ENCODE data around the gene CZIB.
A peak's percentile ranks its signal among the peaks of the same experiment; 100 is the strongest.

The CZIB gene

GRCh38 chr1:53257454-53258081, 37.1 kb upstream of the CZIB start:
- Histone ChIP-seq H3K9me3 (ENCODE audit: severe bottlenecking) (no peaks in the 10 kb centered on the region), H3K27me3 (ENCODE audit: insufficient read depth, poor library complexity, severe bottlenecking) (no peaks in the 10 kb centered on the region), H3K4me3 (ENCODE audit: severe bottlenecking) (no peak overlapping the region), H3K4me1 (ENCODE audit: insufficient read depth, poor library complexity, severe bottlenecking) (no peaks in the 10 kb centered on the region), H3K36me3 (ENCODE audit: low read depth) (peaks cover 94% of the 10 kb centered on the region), H3K27ac (ENCODE audit: poor library complexity, severe bottlenecking) (no peak overlapping the region)
- no peak for DNase-seq (ENCODE audit: low spot score)
- ATAC-seq (ENCODE audit: low read depth): no peak
- TF ChIP-seq, protein P1, sequence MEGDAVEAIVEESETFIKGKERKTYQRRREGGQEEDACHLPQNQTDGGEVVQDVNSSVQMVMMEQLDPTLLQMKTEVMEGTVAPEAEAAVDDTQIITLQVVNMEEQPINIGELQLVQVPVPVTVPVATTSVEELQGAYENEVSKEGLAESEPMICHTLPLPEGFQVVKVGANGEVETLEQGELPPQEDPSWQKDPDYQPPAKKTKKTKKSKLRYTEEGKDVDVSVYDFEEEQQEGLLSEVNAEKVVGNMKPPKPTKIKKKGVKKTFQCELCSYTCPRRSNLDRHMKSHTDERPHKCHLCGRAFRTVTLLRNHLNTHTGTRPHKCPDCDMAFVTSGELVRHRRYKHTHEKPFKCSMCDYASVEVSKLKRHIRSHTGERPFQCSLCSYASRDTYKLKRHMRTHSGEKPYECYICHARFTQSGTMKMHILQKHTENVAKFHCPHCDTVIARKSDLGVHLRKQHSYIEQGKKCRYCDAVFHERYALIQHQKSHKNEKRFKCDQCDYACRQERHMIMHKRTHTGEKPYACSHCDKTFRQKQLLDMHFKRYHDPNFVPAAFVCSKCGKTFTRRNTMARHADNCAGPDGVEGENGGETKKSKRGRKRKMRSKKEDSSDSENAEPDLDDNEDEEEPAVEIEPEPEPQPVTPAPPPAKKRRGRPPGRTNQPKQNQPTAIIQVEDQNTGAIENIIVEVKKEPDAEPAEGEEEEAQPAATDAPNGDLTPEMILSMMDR (IDR thresholded peaks at IDR 0.05; ENCODE audit: poor library complexity, severe bottlenecking): no peak

DNA sequence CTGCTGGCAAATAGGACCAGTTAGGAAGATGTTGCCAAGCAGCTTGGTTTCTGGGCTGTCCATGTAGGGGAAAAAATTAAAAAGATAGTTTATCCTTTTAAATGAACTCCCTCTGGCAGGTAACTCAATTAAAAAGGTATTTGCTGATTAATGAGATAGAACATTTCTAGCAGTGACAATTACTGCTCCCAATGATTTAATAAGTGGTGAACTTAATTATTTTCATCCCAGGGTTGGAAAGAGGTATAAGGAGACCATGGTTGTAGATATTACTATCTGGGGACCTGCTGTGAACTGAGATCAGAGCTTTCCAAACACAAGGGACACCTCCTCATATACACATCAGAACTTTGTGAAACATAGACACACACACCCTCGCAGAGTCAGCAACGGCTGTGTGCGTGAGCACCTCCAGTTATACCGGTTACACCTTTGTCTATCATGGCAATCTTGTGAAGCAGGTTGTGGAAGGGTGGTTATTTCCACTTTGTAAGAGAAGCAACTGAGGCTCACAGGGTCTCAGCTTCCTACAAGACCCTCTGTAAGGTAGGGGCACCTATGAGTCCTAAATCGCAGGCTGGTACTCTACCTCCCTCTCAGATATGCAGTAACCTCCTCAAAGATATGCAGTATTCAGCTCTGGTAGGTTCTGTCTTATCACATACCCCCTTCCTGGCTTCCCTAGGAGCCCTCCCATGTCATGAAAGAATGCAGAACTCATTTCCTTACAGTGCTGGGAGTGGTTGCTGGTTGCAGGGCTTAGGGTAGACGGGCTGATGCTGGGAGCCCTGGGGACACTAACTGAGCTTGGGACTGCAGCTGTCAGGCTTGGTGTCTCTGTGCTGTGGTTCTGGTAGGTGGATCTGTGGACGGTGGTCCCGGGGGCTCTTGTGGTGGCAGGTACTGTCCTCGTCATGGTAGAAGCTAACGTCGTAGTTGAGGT, 36.3 kb upstream of the CZIB start:
- Histone ChIP-seq H3K4me1 (ENCODE audit: insufficient read depth, poor library complexity, severe bottlenecking) (no peaks in the 10 kb centered on the region), H3K9me3 (ENCODE audit: severe bottlenecking) (no peaks in the 10 kb centered on the region), H3K27me3 (ENCODE audit: insufficient read depth, poor library complexity, severe bottlenecking) (no peaks in the 10 kb centered on the region), H3K36me3 (ENCODE audit: low read depth) (peaks cover 94% of the 10 kb centered on the region), H3K27ac (ENCODE audit: poor library complexity, severe bottlenecking) (no peak overlapping the region), H3K4me3 (ENCODE audit: severe bottlenecking) (no peak overlapping the region)
- ATAC-seq (ENCODE audit: low read depth): no peak
- TF ChIP-seq, protein P1 (IDR thresholded peaks at IDR 0.05; ENCODE audit: poor library complexity, severe bottlenecking): no peak
- no peak for DNase-seq (ENCODE audit: low spot score)

GRCh38 chr1:53255031-53255430, 34.6 kb upstream of the CZIB start:
- Histone ChIP-seq H3K27me3 (ENCODE audit: insufficient read depth, poor library complexity, severe bottlenecking) (no peaks in the 10 kb centered on the region), H3K4me1 (ENCODE audit: insufficient read depth, poor library complexity, severe bottlenecking) (no peaks in the 10 kb centered on the region), H3K4me3 (ENCODE audit: severe bottlenecking) (no peak overlapping the region), H3K27ac (ENCODE audit: poor library complexity, severe bottlenecking) (no peak overlapping the region), H3K36me3 (ENCODE audit: low read depth) (peaks cover 94% of the 10 kb centered on the region), H3K9me3 (ENCODE audit: severe bottlenecking) (no peaks in the 10 kb centered on the region)
- 0 out of 3 replicates have a peak, but pooled peaks have one; percentile 29 for ATAC-seq (ENCODE audit: low read depth)
- TF ChIP-seq, protein P1 (IDR thresholded peaks at IDR 0.05; ENCODE audit: poor library complexity, severe bottlenecking): no peak
- no peak for DNase-seq (ENCODE audit: low spot score)

GRCh38 chr1:53254011-53254640, 33.7 kb upstream of the CZIB start:
- H3K4me1 ChIP-seq (ENCODE audit: insufficient read depth, poor library complexity, severe bottlenecking): no peaks in the 10 kb centered on the region
- no peak for ATAC-seq (ENCODE audit: low read depth)
- TF ChIP-seq, protein P1 (IDR thresholded peaks at IDR 0.05; ENCODE audit: poor library complexity, severe bottlenecking): no peak
- H3K36me3 ChIP-seq (ENCODE audit: low read depth): peaks cover 92% of the 10 kb centered on the region
- H3K27me3 ChIP-seq (ENCODE audit: insufficient read depth, poor library complexity, severe bottlenecking): no peaks in the 10 kb centered on the region
- no peaks in the 10 kb centered on the region for H3K9me3 ChIP-seq (ENCODE audit: severe bottlenecking)
- DNase-seq (ENCODE audit: low spot score): no peak
- no peak overlapping the region for H3K27ac ChIP-seq (ENCODE audit: poor library complexity, severe bottlenecking)
- H3K4me3 ChIP-seq (ENCODE audit: severe bottlenecking): no peak overlapping the region
